GM18502 (cell line): ENCODE results near the gene MMP28.

Experiments
- ATAC-seq: cut with Tn5 transposase; IDR thresholded peaks from one replicate; pipeline ENCODE4 v1.9.1; 2021; ENCODE audit warnings: mild to moderate bottlenecking; ENCODE audit not compliant: unreplicated experiment, poor library complexity

Gene MMP28

DNA sequence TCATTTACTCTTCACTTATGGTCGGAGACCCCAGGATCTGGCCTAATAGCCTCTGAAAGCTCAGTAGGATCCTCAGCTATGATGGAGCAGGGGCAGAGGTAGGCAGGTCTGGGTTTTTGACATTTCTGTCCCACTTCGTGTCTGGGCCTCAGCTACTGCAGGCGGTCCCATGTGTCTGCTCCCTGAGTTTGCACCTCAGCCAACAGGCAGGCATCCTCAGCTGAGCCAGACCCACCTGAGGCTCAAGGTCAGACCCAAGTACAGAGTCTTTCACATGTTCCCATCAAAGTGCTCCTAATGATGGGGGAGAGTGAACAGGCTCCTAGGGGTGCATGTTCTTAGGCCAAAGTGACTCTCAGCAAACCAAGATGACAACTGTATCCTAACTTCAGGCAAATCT is 66.9 kb downstream of the MMP28 start:
- no peak for ATAC-seq

- ATAC-seq: no peak
Observed at GRCh38 chr17:35727635-35728034, 67.8 kb downstream of the MMP28 start.

- no peak for ATAC-seq
Observed at GRCh38 chr17:35726953-35727460, 68.4 kb downstream of the MMP28 start.

- no peak for ATAC-seq
Observed at GRCh38 chr17:35726127-35726952, 69.1 kb downstream of the MMP28 start.

DNA sequence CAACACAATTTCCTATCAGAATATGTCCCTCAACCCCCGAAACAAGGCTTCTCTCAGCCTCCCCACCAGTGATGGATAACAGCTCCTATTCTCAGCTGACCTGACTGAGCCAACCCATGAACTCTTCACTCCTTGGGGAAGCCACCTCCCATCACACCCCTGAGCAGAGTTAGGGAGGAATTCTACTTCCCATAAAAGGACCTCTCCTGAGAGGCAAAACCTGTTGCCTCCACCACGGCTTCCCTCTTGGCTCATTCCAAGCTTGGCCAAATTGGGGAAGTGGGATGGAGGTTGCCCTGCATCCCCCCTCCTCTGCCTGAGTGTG is 69.7 kb downstream of the MMP28 start:
- ATAC-seq: no peak

GRCh38 chr17:35725058-35725457 is 70.4 kb downstream of the MMP28 start:
- ATAC-seq: no peak

DNA sequence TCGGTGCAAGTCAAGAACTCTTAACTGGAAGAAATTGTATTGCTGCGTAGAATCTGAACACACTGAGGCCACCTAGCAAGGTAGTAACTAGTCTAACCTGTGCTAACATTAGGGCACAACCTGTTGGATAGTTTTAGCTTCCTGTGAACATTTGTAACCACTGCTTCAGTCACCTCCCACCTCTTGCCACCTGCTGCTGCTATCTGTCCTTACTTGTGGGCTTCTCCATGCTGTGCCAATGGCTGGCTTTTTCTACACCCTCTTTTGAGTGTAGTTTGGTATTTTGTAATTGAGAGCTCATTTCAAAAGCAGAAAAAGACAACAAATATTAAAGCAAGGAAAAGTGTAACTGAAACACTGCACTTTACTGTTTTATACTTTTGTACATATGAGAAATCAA is 71.7 kb downstream of the MMP28 start:
- ATAC-seq: no peak

DNA sequence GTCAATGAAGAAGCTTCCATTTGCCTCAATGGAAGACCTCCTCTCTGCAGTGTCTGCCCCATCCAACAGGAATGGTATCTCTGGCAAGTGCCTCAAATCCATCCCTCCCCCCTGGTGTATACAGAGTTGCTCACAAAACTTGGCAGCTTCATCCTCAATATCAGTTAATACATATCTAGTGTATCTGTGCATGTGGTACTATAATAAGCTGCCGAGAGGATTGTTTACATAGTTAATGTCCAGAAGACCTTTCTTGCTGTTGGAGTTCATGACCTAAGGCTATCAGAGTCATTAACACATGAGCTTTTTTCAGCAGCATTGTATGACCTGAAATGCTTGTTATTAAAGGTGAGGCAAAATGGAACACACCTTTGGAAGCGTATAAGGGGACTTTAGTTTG is 78.0 kb downstream of the MMP28 start:
- ATAC-seq: no peak

- no peak for ATAC-seq
Observed at GRCh38 chr17:35716897-35717465, 78.5 kb downstream of the MMP28 start.

DNA sequence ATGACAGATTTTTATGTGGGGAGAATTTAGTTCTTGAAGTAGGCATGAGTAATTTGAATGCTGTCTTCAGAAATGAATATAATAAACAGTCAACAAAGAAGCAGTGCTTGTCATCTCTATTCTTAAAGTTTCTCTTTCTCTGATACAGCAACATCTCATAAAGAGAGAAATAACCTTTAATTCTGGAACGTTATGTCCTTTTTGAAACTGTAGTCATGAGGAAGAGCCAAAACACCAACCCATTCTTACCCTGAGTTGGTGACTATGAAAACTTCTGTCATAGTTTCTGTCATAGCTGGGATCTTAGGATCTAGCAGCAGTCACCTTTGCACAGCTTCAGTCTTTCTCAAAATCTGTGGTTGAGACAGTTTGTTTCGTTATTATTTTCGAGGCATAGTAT is 79.3 kb downstream of the MMP28 start:
- no peak for ATAC-seq
